Endothelial cell of umbilical vein (primary cell): ENCODE measurements around the gene WDPCP. TPM values are rescaled to one million over a fixed set of nuclear protein-coding genes. Genes with fewer than 3 reads are reported as not detected.

Experiments used
- BruUV-seq: library from RNA; stranded (reverse); fragments of 400-500 nt; replicated peaks from 2 replicates; lab custom pipeline; 2021; lab: Mats Ljungman, UMichigan
- CTCF ChIA-PET: fragments of 300-600, 350-600 bp; sonication (Branson Sonifier 250); formaldehyde crosslinking; loops from one replicate; lab custom pipeline; 2021; ENCODE audit warnings: antibody characterized with exemption, inconsistent platforms; lab: Charles Lee
- POLR2A ChIA-PET: fragments of 300-600, 350-600 bp; sonication (Branson Sonifier 250); formaldehyde crosslinking; loops from one replicate; lab custom pipeline; 2021; ENCODE audit warnings: antibody characterized with exemption, inconsistent platforms; lab: Charles Lee
- DNase-seq: peaks from one replicate; pipeline ENCODE4 v3.0.0-alpha.2; 2011; ENCODE audit warnings: low read depth, low spot score
- FAIRE-seq: peaks from 2 replicates; lab custom pipeline; 2011; peaks lifted over from hg19 to GRCh38; lab: Jason Lieb, UNC
- H2AFZ ChIP-seq: 2 replicates; pipeline ENCODE4 v1.6.0; 2012; ENCODE audit warnings: low read depth, low read length, control low read depth, inconsistent platforms
- H3K27ac ChIP-seq: 2 replicates; pipeline ENCODE4 v1.5.1; 2011; ENCODE audit warnings: low read depth, mild to moderate bottlenecking, control low read depth, low read length, moderate library complexity; ENCODE audit not compliant: insufficient read depth
- H3K27me3 ChIP-seq, 2 experiments: 2 replicates each; pipeline versions ENCODE4 v1.6.0 to v1.6.1; 2011; ENCODE audit warnings: low read length in 2 of 2, mixed read lengths in 1 of 2; ENCODE audit not compliant: control insufficient read depth in 2 of 2, insufficient read depth in 2 of 2
- H3K36me3 ChIP-seq, 2 experiments: 2 replicates in 1 of 2; 3 replicates in 1 of 2; pipeline ENCODE4 v1.5.1; 2011; ENCODE audit warnings: low read length in 2 of 2, mild to moderate bottlenecking in 1 of 2, moderate library complexity in 1 of 2; ENCODE audit not compliant: control insufficient read depth in 2 of 2, insufficient read depth in 2 of 2; ENCODE audit errors: extremely low read depth in 1 of 2
- H3K4me1 ChIP-seq: 3 replicates; pipeline ENCODE4 v1.5.1; 2011; ENCODE audit warnings: mild to moderate bottlenecking, low read length; ENCODE audit not compliant: control insufficient read depth, insufficient read depth; ENCODE audit errors: extremely low read depth
- H3K4me2 ChIP-seq: 2 replicates; pipeline ENCODE4 v1.6.1; 2011; ENCODE audit warnings: low read length, control low read depth, mixed read lengths; ENCODE audit not compliant: insufficient read depth
- H3K4me3 ChIP-seq, 3 experiments: fragments of 200-600 bp in 1 of 3; sonication (generic), shearing (Covaris generic) in 1 of 3; replicated peaks in 1 of 3; 2 replicates each; pipeline ENCODE4 v1.5.1; 2011 to 2016; ENCODE audit warnings: control low read depth in 3 of 3, low read length in 3 of 3, mild to moderate bottlenecking in 2 of 3, inconsistent platforms in 1 of 3, low read depth in 1 of 3, moderate library complexity in 1 of 3; ENCODE audit not compliant: insufficient read depth in 1 of 3
- H3K79me2 ChIP-seq: 2 replicates; pipeline ENCODE4 v1.6.0; 2012; ENCODE audit warnings: low read length, inconsistent platforms; ENCODE audit not compliant: control insufficient read depth, insufficient read depth
- H3K9ac ChIP-seq: replicated peaks from 2 replicates; pipeline ENCODE3; 2011; ENCODE audit warnings: low read length, control low read depth; ENCODE audit not compliant: insufficient read depth; ENCODE audit errors: extremely low read depth
- H3K9me1 ChIP-seq: replicated peaks from 3 replicates; pipeline ENCODE4 v1.6.0; 2011; ENCODE audit warnings: mild to moderate bottlenecking, low read length; ENCODE audit not compliant: control insufficient read depth, insufficient read depth; ENCODE audit errors: extremely low read depth
- H3K9me3 ChIP-seq: replicated peaks from 2 replicates; pipeline ENCODE4 v1.5.1; 2012; ENCODE audit warnings: low read length, inconsistent platforms; ENCODE audit not compliant: control insufficient read depth, insufficient read depth
- H4K20me1 ChIP-seq: replicated peaks from 2 replicates; pipeline ENCODE3; 2011; ENCODE audit warnings: mild to moderate bottlenecking, low read length; ENCODE audit not compliant: control insufficient read depth, insufficient read depth; ENCODE audit errors: extremely low read depth
- FOS ChIP-seq: IDR thresholded peaks from 2 replicates; pipeline ENCODE4 v1.6.1; 2011; ENCODE audit warnings: mild to moderate bottlenecking, low read length, moderate library complexity, borderline replicate concordance; ENCODE audit not compliant: insufficient read depth
- GATA2 ChIP-seq: IDR thresholded peaks from 2 replicates; pipeline ENCODE4 v1.7.0; 2011; ENCODE audit warnings: low read depth, mild to moderate bottlenecking, moderate library complexity, mixed read lengths, low read length; ENCODE audit not compliant: insufficient read length, insufficient read depth
- JUN ChIP-seq: IDR thresholded peaks from 2 replicates; pipeline ENCODE4 v1.6.1; 2011; ENCODE audit warnings: borderline replicate concordance, low read depth; ENCODE audit not compliant: insufficient read length, insufficient read depth
- MAX ChIP-seq: IDR thresholded peaks from 2 replicates; pipeline ENCODE4 v1.6.1; 2011; ENCODE audit not compliant: insufficient read depth, insufficient read length
- MYC ChIP-seq: IDR thresholded peaks from one replicate; pipeline ENCODE4 v1.6.1; 2011; ENCODE audit warnings: mild to moderate bottlenecking, low read depth, low read length
- POLR2AphosphoS5 ChIP-seq: IDR thresholded peaks from 2 replicates; pipeline ENCODE4 v1.6.1; 2012; ENCODE audit warnings: low read depth, mild to moderate bottlenecking, control low read depth, low read length, moderate library complexity; ENCODE audit not compliant: insufficient read depth
- dilution Hi-C: fragments of 300-500 bp; cut with MboI; formaldehyde crosslinking; loops from one replicate; pipeline ENCODE4 v1.15.0; 2019; ENCODE audit warnings: low sequenced_read_pairs; ENCODE audit not compliant: extremely low pct_ligation_motif_present
- intact Hi-C: fragments of 100-400 bp; cut with micrococcal nuclease; formaldehyde crosslinking; loops from one replicate; pipeline ENCODE4 v1.10.0; 2022
- polyA plus RNA-seq, 4 experiments: library from polyadenylated mRNA; depleted of rRNA in 3 of 4; stranded (reverse) in 3 of 4; unstranded in 1 of 4; fragments of >200 nt; gene quantifications; 2 replicates each; pipeline versions ENCODE4 v1.2.1 to v1.2.3, GENCODE V29; 2011 to 2012; ENCODE audit warnings: missing spikeins in 1 of 4
- total RNA-seq: library from RNA; stranded (reverse); gene quantifications from 2 replicates; pipeline ENCODE4 v1.2.3, GENCODE V29; 2021

The WDPCP gene
- total and polyA plus RNA-seq, 2 donors (not counting 3 experiments of a cell fraction or from before 2014, with no cell fraction given): 4.0 to 8.8 TPM

GRCh38 chr2:63500398-63500797 lies 87.9 kb downstream of the WDPCP start:
- BruUV-seq: no TSS peak
- no peaks in the 10 kb centered on the region for H4K20me1 ChIP-seq
- H3K9me1 ChIP-seq: no peaks in the 10 kb centered on the region
- dilution Hi-C loops (no loop called here), intact Hi-C loops (no loop called here)
- H3K9me3 ChIP-seq: no peaks in the 10 kb centered on the region
- no peak overlapping the region for H3K4me2 ChIP-seq
- TF ChIP-seq FOS (no peak), GATA2 (no peak), POLR2AphosphoS5 (no peak)
- ChIA-PET CTCF (no interaction called here), POLR2A (no interaction called here)
- H3K27ac ChIP-seq: no peak overlapping the region
- H2AFZ ChIP-seq: no peak overlapping the region
- H3K4me3 ChIP-seq: no peak overlapping the region
- no peaks in the 10 kb centered on the region for H3K36me3 ChIP-seq
- no peaks in the 10 kb centered on the region for H3K27me3 ChIP-seq
- H3K4me1 ChIP-seq: no peaks in the 10 kb centered on the region
- no peak for DNase-seq
- FAIRE-seq: no peak
- no peaks in the 10 kb centered on the region for H3K79me2 ChIP-seq
- no peak overlapping the region for H3K9ac ChIP-seq

- no peaks in the 10 kb centered on the region for H3K79me2 ChIP-seq
- no peaks in the 10 kb centered on the region for H4K20me1 ChIP-seq
- no peak overlapping the region for H3K9ac ChIP-seq
- H3K4me3 ChIP-seq: no peak overlapping the region
- TF ChIP-seq GATA2: no peak
- no peak for TF ChIP-seq MAX
- no peak for TF ChIP-seq JUN
- TF ChIP-seq POLR2AphosphoS5: no peak
- TF ChIP-seq MYC: no peak
- DNase-seq: no peak
- H3K27me3 ChIP-seq: no peaks in the 10 kb centered on the region
- no peaks in the 10 kb centered on the region for H3K4me1 ChIP-seq
- ChIA-PET CTCF (interaction anchor here (0.6 to 1.6 kb wide), 3 partner anchors 10 to 121 kb away, joined by 3 to 11 read pairs (median 3); no protein-coding TSS in a partner anchor), POLR2A (interaction anchor here (0.6 kb wide), 1 partner anchor 155 kb away, joined by 3 read pairs; no protein-coding TSS in a partner anchor)
- no peak overlapping the region for H3K27ac ChIP-seq
- H3K9me1 ChIP-seq: no peaks in the 10 kb centered on the region
- dilution Hi-C loops (no loop called here), intact Hi-C loops (no loop called here)
- H3K9me3 ChIP-seq: no peaks in the 10 kb centered on the region
- no peak for FAIRE-seq
- no peak overlapping the region for H3K4me2 ChIP-seq
- H3K36me3 ChIP-seq: no peaks in the 10 kb centered on the region
- no TSS peak for BruUV-seq
- no peak overlapping the region for H2AFZ ChIP-seq
Observed at GRCh38 chr2:63497576-63497975, 90.7 kb downstream of the WDPCP start.
